HG02884 (cell line): ENCODE measurements around the gene STXBP2.

Experiments
- ATAC-seq: cut with Tn5 transposase; IDR thresholded peaks from one replicate; pipeline ENCODE4 v1.9.1; 2021; ENCODE audit warnings: mild to moderate bottlenecking, moderate library complexity; ENCODE audit not compliant: unreplicated experiment

The STXBP2 gene

GRCh38 chr19:7636691-7637373, at the start of gene STXBP2:
Gene STXBP2, plus strand, starts transcription at chr19:7637110. Its CDS starts 40 bp downstream, at chr19:7637150.
- ATAC-seq: no peak

DNA sequence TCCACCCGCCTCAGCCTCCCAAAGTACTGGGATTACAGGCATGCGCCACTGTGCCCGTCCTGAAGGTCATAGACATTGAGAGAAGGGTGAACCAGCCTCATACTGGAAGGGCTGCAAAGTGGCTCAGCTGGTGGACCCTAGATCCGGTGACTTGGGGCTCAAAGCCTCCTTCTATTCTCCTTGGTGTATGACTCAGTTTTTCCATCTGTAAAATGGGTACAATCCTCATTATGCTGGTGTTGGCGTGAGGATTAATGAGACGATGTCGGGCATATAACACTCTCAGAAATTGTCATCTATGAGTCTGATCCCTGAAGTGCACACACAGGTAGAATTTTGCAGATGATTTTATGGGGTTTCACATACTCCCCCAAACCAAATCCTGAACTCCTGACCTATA, 47.1 kb upstream of the STXBP2 start:
- no peak for ATAC-seq

- no peak for ATAC-seq
These were observed 46.7 kb upstream of the STXBP2 start for GRCh38 chr19:7590256-7590655.

DNA sequence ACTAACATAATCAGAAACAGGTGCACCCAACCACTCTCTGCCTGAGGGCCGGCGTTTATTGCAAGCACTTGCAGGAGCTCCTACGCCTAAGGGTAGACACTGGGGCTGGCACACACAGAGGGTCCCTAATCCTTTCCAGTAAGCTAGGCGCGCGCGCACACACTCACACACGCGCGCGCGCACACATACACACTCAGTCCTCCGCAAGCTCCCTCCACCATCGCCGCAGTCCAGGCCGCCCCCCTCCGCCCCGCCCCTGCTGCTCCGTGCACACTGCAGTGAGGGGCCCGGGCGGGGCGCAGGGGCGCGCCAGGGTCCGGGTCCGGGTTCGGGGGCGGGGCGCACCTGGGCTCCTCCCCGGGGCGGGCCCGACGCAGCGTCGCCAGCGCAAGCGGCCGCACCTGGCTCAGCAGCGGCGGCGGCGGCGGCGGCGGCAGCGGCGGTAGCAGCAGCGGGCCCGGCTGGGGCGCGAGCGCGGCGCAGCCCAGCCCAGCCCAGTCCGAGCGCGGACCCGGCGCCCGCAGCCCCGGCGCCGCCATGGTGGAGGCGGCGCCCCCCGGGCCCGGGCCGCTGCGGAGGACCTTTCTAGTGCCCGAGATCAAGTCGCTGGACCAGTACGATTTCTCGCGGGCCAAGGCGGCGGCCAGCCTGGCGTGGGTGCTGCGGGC, 41.3 kb upstream of the STXBP2 start, which contains the start of gene CAMSAP3:
Gene CAMSAP3, plus strand, starts transcription at position 398 of the 668 bp plus-strand sequence. Its CDS starts 140 bp downstream, at position 538.
- no peak for ATAC-seq

GRCh38 chr19:7596211-7596937, 40.5 kb upstream of the STXBP2 start:
- ATAC-seq: no peak

DNA sequence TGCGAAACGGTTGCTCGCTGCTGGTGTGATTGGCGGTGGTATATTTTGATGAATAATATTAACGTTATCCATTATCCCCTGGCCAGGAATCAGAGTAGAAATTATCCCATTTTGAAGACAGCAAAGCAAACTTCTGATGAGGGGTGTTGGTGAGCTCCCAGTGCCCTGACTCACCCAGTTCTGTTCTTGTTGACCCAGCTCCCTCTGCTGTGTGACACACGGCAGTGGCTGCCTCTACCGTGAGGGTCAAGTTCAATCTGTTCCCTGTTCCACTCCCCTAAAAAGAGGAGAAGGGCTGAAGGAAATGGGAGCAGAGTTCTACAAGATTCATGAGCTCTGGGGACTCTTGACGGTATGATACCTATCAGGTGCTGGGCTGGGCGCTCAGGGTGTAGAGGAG, 39.2 kb upstream of the STXBP2 start:
- ATAC-seq: no peak

GRCh38 chr19:7598180-7598579, 38.7 kb upstream of the STXBP2 start:
- ATAC-seq: no peak

GRCh38 chr19:7600721-7601120, 36.2 kb upstream of the STXBP2 start:
- ATAC-seq: no peak

- ATAC-seq: no peak
These were observed 34.5 kb upstream of the STXBP2 start for GRCh38 chr19:7602240-7602934.

- ATAC-seq: no peak
These were observed 33.9 kb upstream of the STXBP2 start for GRCh38 chr19:7602935-7603497.

DNA sequence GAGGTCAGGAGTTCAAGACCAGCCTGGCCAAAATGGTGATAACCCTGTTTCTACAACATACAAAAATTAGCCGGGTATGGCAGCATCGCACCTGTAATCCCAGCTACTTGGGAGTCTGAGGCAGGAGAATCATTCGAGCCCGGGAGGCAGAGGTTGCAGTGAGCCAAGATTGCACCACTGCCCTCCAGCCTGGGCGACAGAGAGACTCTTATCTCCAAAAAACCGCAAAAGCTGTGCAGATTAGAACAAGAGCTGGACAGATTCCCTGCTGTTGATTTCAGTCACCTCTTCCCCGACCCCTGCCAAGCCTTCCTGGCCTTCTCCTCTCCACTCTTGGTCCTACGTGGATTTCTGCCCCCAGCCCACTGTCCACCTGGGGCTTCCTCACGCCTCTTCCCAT, 33.0 kb upstream of the STXBP2 start:
- ATAC-seq: no peak

- ATAC-seq: no peak
These were observed 31.3 kb upstream of the STXBP2 start for GRCh38 chr19:7605490-7606222.

DNA sequence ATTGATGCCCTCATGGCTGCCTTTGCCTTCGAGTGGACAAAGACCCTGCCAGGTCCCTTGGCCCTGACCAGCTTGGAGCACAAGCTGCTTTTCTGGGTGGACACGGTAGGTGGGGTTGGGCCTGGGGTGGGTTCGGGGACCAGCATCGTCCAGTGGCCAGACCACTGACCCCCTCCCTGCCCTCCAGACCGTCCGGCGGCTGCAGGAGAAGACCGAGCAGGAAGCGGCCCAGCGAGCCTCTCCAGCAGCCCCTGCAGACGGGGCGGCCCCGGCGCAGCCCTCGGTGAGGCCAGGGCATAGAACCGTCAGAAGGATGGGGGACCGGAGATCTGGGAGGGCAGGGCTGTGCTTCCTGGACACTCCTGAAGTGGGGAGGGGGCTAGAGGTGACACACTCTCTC, 30.6 kb upstream of the STXBP2 start:
- no peak for ATAC-seq

DNA sequence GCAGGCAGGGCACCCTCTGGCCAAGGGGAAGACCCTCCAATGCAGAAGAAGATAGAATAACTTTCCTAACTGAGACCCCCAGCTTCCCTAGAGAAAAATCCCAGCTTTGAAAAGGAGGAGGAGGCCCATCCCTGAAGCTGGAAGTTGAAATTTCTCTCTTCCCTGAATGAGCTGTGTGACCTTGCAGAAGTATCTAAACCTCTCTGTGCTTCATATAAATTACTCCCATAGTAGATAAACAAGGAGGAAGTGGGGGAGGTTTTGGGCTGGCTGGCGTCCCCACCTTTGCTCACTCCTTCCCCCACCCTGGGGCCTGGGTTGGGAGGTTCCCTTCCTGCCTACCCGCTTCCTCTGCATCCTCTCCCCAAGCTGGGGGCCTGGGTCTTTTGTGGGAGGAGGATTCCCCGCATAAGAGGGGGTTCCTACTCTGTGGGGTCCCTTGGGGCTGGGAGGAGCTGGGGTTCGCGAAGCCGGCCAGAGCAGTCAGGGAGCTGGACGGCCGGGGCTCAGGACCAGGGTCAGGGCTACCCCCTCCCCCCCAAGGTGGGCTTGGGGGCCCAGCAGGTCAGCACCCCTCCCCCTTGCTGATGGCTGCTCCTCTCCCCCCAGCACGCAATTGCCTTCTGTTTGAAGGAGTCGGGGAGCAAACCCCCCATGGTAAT, 29.6 kb upstream of the STXBP2 start:
- ATAC-seq: no peak

DNA sequence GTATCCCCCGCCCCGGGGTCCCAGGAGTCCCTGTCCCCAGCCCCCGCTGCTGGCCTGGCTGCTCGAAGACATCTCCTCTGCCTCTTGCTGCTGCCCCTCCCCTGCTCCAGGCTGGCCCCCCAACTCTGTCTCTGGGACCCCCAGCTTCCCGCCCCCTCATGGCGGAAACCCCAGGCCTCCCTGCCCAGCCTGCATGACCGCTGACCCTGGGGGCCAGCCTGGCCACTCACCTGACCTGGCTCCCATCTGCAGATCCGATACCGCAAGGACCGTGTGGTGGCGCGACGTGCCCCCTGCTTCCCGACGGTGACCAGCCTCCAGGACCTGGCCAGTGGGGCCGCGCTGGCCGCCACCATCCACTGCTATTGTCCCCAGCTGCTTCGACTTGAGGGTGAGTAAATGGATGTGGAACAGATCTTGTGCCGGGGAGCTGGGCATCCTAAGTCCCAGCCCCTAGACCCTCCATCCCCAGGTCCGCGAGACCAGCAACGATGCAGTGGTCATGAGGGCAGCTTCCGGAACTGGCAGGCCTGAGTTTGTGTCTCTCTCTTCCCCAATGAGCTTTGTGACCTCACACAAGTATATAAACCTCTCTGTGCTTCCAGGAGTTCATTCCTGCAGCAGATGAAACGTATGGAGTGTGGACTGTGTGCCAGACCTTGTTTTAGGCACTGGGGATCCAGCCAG, 28.9 kb upstream of the STXBP2 start:
- no peak for ATAC-seq

- no peak for ATAC-seq
These were observed 26.2 kb upstream of the STXBP2 start for GRCh38 chr19:7610491-7611240.

DNA sequence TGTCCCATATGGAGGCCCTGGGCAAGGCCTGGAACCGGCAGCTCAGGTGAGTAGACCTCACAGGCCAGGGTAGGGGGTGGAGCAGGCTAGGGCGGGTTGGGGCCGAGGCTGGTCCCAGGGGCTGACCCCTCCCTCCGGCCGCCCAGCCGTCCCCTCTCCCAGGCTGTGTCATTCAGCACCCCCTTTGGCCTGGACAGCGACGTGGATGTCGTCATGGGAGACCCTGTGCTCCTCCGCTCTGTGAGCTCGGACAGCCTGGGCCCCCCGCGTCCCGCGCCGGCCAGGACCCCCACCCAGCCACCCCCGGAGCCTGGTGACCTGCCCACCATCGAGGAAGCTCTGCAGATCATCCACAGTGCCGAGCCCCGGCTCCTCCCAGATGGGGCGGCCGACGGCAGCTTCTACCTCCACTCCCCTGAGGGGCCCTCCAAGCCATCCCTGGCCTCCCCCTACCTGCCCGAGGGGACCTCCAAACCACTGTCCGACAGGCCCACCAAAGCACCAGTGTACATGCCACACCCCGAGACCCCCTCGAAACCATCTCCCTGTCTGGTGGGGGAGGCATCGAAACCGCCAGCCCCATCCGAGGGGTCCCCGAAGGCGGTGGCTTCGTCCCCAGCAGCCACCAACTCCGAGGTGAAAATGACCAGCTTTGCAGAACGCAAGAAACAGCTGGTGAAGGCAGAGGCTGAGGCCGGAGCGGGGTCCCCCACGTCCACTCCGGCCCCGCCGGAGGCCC, 25.2 kb upstream of the STXBP2 start:
- no peak for ATAC-seq
